ENCODE data around the gene PTPRE. TPM values are rescaled to one million over a fixed set of nuclear protein-coding genes. Genes with fewer than 3 reads are reported as not detected.

PTPRE gene
- total RNA-seq, 3 donors from 2014 or later (not counting 1 experiment from before 2014, with no cell fraction given): 274 to 280 (median 275) TPM

DNA sequence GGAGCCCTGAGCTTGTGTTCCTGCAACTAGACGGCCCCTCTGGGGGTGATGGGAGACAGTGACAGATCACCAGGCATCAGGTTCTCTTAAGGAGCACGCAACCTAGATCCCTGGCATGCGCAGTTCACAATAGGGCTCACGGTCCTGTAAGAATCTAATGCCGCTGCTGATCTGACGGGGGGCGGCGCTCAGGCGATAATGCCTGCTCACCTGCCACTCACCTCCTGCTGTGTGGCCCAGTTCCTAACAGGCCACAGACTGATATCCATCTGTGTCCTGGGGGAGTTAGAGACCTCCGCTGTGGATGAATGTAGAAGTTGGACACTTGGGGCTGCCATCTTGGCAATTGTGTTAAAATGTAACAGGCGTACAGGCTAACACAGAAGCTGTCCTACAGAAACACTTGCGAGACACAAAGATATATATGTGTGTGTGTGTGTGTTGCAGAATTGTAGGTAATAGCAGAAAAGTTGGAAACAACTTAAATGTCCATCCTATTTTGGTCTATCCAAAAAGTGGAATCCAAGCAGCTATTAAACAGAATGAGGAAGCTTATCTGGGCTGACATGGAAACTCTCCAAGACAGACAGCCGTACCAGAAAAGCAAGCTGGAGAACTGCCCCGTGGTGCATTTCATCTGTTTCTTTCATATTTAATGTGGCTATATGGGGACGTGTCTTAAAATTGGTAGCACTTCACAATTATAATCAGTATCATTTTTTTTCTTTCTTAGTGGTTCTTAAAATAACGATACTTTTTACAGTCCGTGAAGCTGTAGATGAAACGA is 136.5 kb downstream of the PTPRE start:
- Mint-ChIP-seq H3K36me3 (no peaks in the 10 kb centered on the region), H3K27ac (peak overlapping the region in 1 of 2 donors; percentile 38), H3K4me1 (peaks cover 30 to 49% of the 10 kb centered on the region in 2 donors), H3K4me3 (no peak overlapping the region), H3K27me3 (ENCODE audit: low read depth in 2 of 2) (no peaks in the 10 kb centered on the region), H3K9me3 (no peaks in the 10 kb centered on the region)
- 87% methylated on average over 15 of the region's 18 CpGs for WGBS (ENCODE audit: insufficient coverage)
- ATAC-seq (no peak), DNase-seq (no peak)
- no peaks in the 10 kb centered on the region for H3K9me3 ChIP-seq (ENCODE audit: control insufficient read depth, insufficient read depth, low read length)
- no peak overlapping the region for H3K27ac ChIP-seq (ENCODE audit: low read length)
- H3K36me3 ChIP-seq (ENCODE audit: control insufficient read depth, insufficient read depth, low read length): no peaks in the 10 kb centered on the region
- H3K4me3 ChIP-seq (ENCODE audit: low read length): no peak overlapping the region
- TF ChIP-seq, protein P1, sequence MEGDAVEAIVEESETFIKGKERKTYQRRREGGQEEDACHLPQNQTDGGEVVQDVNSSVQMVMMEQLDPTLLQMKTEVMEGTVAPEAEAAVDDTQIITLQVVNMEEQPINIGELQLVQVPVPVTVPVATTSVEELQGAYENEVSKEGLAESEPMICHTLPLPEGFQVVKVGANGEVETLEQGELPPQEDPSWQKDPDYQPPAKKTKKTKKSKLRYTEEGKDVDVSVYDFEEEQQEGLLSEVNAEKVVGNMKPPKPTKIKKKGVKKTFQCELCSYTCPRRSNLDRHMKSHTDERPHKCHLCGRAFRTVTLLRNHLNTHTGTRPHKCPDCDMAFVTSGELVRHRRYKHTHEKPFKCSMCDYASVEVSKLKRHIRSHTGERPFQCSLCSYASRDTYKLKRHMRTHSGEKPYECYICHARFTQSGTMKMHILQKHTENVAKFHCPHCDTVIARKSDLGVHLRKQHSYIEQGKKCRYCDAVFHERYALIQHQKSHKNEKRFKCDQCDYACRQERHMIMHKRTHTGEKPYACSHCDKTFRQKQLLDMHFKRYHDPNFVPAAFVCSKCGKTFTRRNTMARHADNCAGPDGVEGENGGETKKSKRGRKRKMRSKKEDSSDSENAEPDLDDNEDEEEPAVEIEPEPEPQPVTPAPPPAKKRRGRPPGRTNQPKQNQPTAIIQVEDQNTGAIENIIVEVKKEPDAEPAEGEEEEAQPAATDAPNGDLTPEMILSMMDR (IDR thresholded peaks at IDR 0.05): no peak
- intact Hi-C loops (cut with micrococcal nuclease): no loop called here
- no peaks in the 10 kb centered on the region for H3K27me3 ChIP-seq (ENCODE audit: control insufficient read depth, insufficient read depth, low read length)
- H3K4me1 ChIP-seq (ENCODE audit: control insufficient read depth, insufficient read depth, low read length): peaks cover 48% of the 10 kb centered on the region

DNA sequence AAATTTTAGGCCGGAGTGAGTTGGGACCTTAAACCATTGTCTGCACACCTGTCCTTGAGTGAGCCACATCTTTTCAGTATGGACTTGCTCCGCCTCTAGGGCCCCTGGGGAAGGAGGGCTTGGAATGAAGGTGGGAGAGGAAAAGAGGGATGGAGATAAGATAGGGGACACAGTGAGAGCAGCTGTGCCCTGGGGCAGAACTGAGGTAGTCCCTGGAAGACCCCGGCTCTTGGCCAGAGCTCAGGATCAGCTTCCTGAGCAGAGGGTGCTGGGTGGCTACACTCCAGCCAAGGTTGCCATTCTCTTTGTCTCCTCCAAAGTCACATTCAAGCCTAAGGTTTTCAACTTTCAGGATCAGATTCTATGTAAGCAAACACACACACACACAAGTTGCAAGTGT is 137.3 kb downstream of the PTPRE start:
- TF ChIP-seq, protein P1 (IDR thresholded peaks at IDR 0.05): no peak
- H3K4me1 Mint-ChIP-seq: peaks cover 36 to 55% of the 10 kb centered on the region in 2 donors
- H3K27ac Mint-ChIP-seq: peak overlapping the region in 1 of 2 donors; percentile 38
- H3K36me3 Mint-ChIP-seq: no peaks in the 10 kb centered on the region
- ATAC-seq (no peak), DNase-seq (no peak)
- no peak overlapping the region for H3K4me3 Mint-ChIP-seq
- H3K9me3 ChIP-seq (ENCODE audit: control insufficient read depth, insufficient read depth, low read length): no peaks in the 10 kb centered on the region
- H3K27ac ChIP-seq (ENCODE audit: low read length): no peak overlapping the region
- 99% methylated on average over 3 of the region's 3 CpGs for WGBS (ENCODE audit: insufficient coverage)
- no peaks in the 10 kb centered on the region for H3K27me3 ChIP-seq (ENCODE audit: control insufficient read depth, insufficient read depth, low read length)
- H3K9me3 Mint-ChIP-seq: no peaks in the 10 kb centered on the region
- H3K4me1 ChIP-seq (ENCODE audit: control insufficient read depth, insufficient read depth, low read length): peaks cover 55% of the 10 kb centered on the region
- no peaks in the 10 kb centered on the region for H3K27me3 Mint-ChIP-seq (ENCODE audit: low read depth in 2 of 2)
- no peaks in the 10 kb centered on the region for H3K36me3 ChIP-seq (ENCODE audit: control insufficient read depth, insufficient read depth, low read length)
- H3K4me3 ChIP-seq (ENCODE audit: low read length): no peak overlapping the region
- intact Hi-C loops (cut with micrococcal nuclease): no loop called here

DNA sequence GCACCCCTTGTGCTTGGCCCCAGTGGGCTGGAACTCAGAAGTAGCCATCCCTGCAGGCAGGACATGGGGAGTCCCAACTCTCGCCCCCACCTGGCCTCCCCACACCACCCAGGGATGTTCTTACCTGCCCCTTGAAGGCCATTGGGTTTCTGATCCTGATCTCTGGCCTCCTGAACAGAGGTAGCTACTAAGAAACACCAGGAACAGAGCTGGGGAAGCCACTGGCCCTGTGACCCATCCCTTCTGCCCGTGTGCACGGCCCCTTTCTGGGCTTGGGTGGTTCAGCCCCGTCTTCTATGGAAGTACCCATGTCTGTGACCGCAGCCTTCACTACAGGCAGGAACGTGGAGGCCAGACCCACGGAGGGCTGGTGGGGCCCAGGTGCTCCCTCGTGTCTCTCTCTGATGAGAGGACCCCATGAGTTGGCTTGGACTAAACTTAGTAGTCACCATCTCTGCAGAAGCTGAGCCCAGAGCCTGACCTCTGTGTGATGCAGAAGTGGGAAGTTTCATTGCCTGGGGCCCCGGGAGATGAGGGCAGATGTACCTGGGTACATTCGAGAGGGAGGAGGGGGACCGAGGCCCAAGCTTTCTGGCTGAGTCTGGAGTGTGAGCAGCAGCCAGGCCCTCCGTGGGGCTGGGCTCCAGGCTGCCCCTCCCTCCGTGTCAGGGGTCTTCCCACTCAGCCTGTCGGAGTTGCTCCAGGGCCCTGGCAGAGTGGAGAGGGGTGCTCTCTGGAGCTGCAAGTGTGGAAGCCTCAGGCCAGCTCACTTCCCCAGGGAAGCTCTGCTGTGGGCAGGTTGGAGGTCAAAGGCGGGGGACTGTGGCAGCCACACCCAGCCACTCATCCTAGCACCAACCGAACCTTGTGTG is 138.3 kb downstream of the PTPRE start:
- Histone ChIP-seq H3K4me1 (ENCODE audit: control insufficient read depth, insufficient read depth, low read length) (peaks cover 65% of the 10 kb centered on the region), H3K36me3 (ENCODE audit: control insufficient read depth, insufficient read depth, low read length) (peaks cover 7% of the 10 kb centered on the region), H3K27me3 (ENCODE audit: control insufficient read depth, insufficient read depth, low read length) (no peaks in the 10 kb centered on the region), H3K4me3 (ENCODE audit: low read length) (no peak overlapping the region), H3K27ac (ENCODE audit: low read length) (peak overlapping the region; percentile 96), H3K9me3 (ENCODE audit: control insufficient read depth, insufficient read depth, low read length) (no peaks in the 10 kb centered on the region)
- intact Hi-C loops (cut with micrococcal nuclease): no loop called here
- H3K36me3 Mint-ChIP-seq: no peaks in the 10 kb centered on the region
- peaks cover 46 to 65% of the 10 kb centered on the region in 2 donors for H3K4me1 Mint-ChIP-seq
- ATAC-seq (no peak), DNase-seq (no peak)
- 84% methylated on average over 16 of the region's 16 CpGs for WGBS (ENCODE audit: insufficient coverage)
- no peak overlapping the region for H3K4me3 Mint-ChIP-seq
- no peaks in the 10 kb centered on the region for H3K9me3 Mint-ChIP-seq
- H3K27ac Mint-ChIP-seq: peak overlapping the region; percentile 97 to 99
- no peaks in the 10 kb centered on the region for H3K27me3 Mint-ChIP-seq (ENCODE audit: low read depth in 2 of 2)
- TF ChIP-seq, protein P1 (IDR thresholded peaks at IDR 0.05): no peak
